Ovary (tissue), 9 donors: ENCODE data around the gene AGR2. TPM values are rescaled to one million over a fixed set of nuclear protein-coding genes. Genes with fewer than 3 reads are reported as not detected.

Experiments
- DNase-seq, 5 donors: peaks; one replicate each; pipeline ENCODE4 v3.0.0-alpha.2; 2019 to 2020
- H3K27ac ChIP-seq, 2 donors: fragments of 200-600 bp; one replicate each; pipeline versions ENCODE4 v1.5.1 to v1.8.0; 2019 to 2022
- H3K27me3 ChIP-seq: fragments of 200-600 bp; one replicate; pipeline ENCODE4 v1.8.0; 2022
- H3K36me3 ChIP-seq: fragments of 200-600 bp; sonication (generic); one replicate; pipeline ENCODE4 v1.5.1; 2019
- H3K4me1 ChIP-seq: one replicate; pipeline ENCODE4 v1.8.1; 2013; ENCODE audit warnings: mild to moderate bottlenecking, moderate library complexity; ENCODE audit not compliant: insufficient read depth
- H3K4me3 ChIP-seq: fragments of 200-600 bp; sonication (generic); one replicate; pipeline ENCODE4 v1.5.1; 2017
- H3K9me3 ChIP-seq, 2 donors: fragments of 200-600 bp in 1 of 2; sonication (generic) in 1 of 2; one replicate each; pipeline versions ENCODE4 v1.5.1 to v1.8.1; 2013 to 2019; ENCODE audit warnings: mild to moderate bottlenecking in 1 of 2, moderate library complexity in 1 of 2
- CTCF ChIP-seq, 3 donors: fragments of 450-650 bp in 2 of 3; fragments of 200-600 bp in 1 of 3; IDR thresholded peaks; one replicate each; pipeline versions ENCODE4 v1.5.1 to v1.8.0; 2016 to 2022; ENCODE audit warnings: antibody characterized with exemption in 3 of 3, mild to moderate bottlenecking in 1 of 3
- EP300 ChIP-seq: sonication (generic); formaldehyde crosslinking; IDR thresholded peaks from one replicate; pipeline ENCODE4 v1.6.1; 2017; ENCODE audit warnings: antibody characterized with exemption
- POLR2A ChIP-seq: fragments of 450-650 bp; IDR thresholded peaks from one replicate; pipeline ENCODE4 v1.6.1; 2017; ENCODE audit warnings: antibody characterized with exemption, mild to moderate bottlenecking, moderate library complexity
- WGBS, 3 donors: extraction: QIAGEN DNeasy Blood & Tissue Kit in 1 of 3; methylation state at CpG; one replicate each; pipeline versions ENCODE4 v1.1.5 to v1.1.7; 2013 to 2017; 5-methylcytosine and 5-hydroxymethylcytosine counted together
- intact Hi-C, 4 donors: fragments of 100-400 bp; cut with DNase I; formaldehyde crosslinking; loops; one replicate each; pipeline versions ENCODE4 v1.11.0 to v1.15.1; 2022 to 2023
- polyA plus RNA-seq, 2 donors: library from polyadenylated mRNA; stranded (reverse); fragments of 200-250 nt in 1 of 2; fragments of 350-450 nt in 1 of 2; fragmentation: Illumina TruSeq in 1 of 2; extraction: RNeasy Lipid Tissue Mini Kit (QIAGEN cat#74804) in 1 of 2; gene quantifications; one replicate each; pipeline ENCODE4 v1.2.3, GENCODE V29; 2013 to 2014
- total RNA-seq, 7 donors: library from RNA; depleted of rRNA in 2 of 7; stranded (reverse); fragments of >200 nt in 2 of 7; fragmentation: NEBNext Ultra II Directional in 3 of 7; extraction: Animal tissue kit (Norgen Biotek cat#: 25700) in 3 of 7; gene quantifications; one replicate each; pipeline versions ENCODE4 v1.1.0 to v1.2.4, GENCODE V29; 2016 to 2023
- donor health status: DM: no; HTN: no; CAD: no; lungs with moderate emphysema.
- donor health status: DM: no; HTN: no; CAD: no.
- donor health status: Bipolar disorder and iron deficiency.
- donor health status: DM: yes; HTN: yes; CAD: no.
- donor health status: DM: no; HTN: no; CAD: no.
- donor health status: DM: yes; HTN: yes; CAD: no.

AGR2 gene
- total and polyA plus RNA-seq, 9 donors = 0.07 to 64.3 (median 3.1) TPM; not detected in 3

- no peaks in the 10 kb centered on the region for H3K27me3 ChIP-seq
- H3K9me3 ChIP-seq = no peaks in the 10 kb centered on the region
- H3K27ac ChIP-seq = no peak overlapping the region
- no peaks in the 10 kb centered on the region for H3K4me1 ChIP-seq
- H3K4me3 ChIP-seq = no peak overlapping the region
- 93 to 100% (median 100%) methylated on average over 1 of the region's 1 CpG for WGBS, 3 donors
- H3K36me3 ChIP-seq = no peaks in the 10 kb centered on the region
- DNase-seq = no peak
- TF ChIP-seq EP300 (no peak), CTCF (IDR thresholded peaks at IDR 0.05) (no peak), POLR2A (no peak)
- intact Hi-C loops = no loop called here
Observed at GRCh38 chr7:16759840-16760239, 45.0 kb downstream of the AGR2 start.

GRCh38 chr7:16758631-16759611 lies 45.9 kb downstream of the AGR2 start:
- H3K9me3 ChIP-seq = no peaks in the 10 kb centered on the region
- WGBS, 3 donors = 81 to 86% (median 83%) methylated on average over 10 of the region's 10 CpGs
- DNase-seq = no peak
- no peaks in the 10 kb centered on the region for H3K36me3 ChIP-seq
- no peaks in the 10 kb centered on the region for H3K27me3 ChIP-seq
- intact Hi-C loops = no loop called here
- H3K4me1 ChIP-seq = peaks cover 4% of the 10 kb centered on the region
- TF ChIP-seq CTCF (IDR thresholded peaks at IDR 0.05) (no peak), EP300 (no peak), POLR2A (no peak)
- H3K27ac ChIP-seq = no peak overlapping the region
- no peak overlapping the region for H3K4me3 ChIP-seq

GRCh38 chr7:16758036-16758435 lies 46.8 kb downstream of the AGR2 start:
- no peaks in the 10 kb centered on the region for H3K9me3 ChIP-seq
- WGBS, 3 donors = 64 to 76% (median 73%) methylated on average over 6 of the region's 6 CpGs
- H3K4me1 ChIP-seq = peaks cover 4% of the 10 kb centered on the region
- no peak overlapping the region for H3K4me3 ChIP-seq
- no peak overlapping the region for H3K27ac ChIP-seq
- no peaks in the 10 kb centered on the region for H3K27me3 ChIP-seq
- intact Hi-C loops = no loop called here
- no peaks in the 10 kb centered on the region for H3K36me3 ChIP-seq
- TF ChIP-seq POLR2A (no peak), CTCF (IDR thresholded peaks at IDR 0.05) (no peak), EP300 (no peak)
- no peak for DNase-seq

- no peak for DNase-seq
- no peak overlapping the region for H3K27ac ChIP-seq
- no peak for TF ChIP-seq POLR2A
- H3K9me3 ChIP-seq = no peaks in the 10 kb centered on the region
- intact Hi-C loops = no loop called here
- peaks cover 4% of the 10 kb centered on the region for H3K4me1 ChIP-seq
- H3K4me3 ChIP-seq = no peak overlapping the region
- no peaks in the 10 kb centered on the region for H3K36me3 ChIP-seq
- no peaks in the 10 kb centered on the region for H3K27me3 ChIP-seq
Observed at GRCh38 chr7:16755397-16755796, 49.4 kb downstream of the AGR2 start.

- Histone ChIP-seq H3K9me3 (no peaks in the 10 kb centered on the region), H3K4me1 (peaks cover 4% of the 10 kb centered on the region), H3K27me3 (no peaks in the 10 kb centered on the region), H3K36me3 (no peaks in the 10 kb centered on the region), H3K27ac (no peak overlapping the region), H3K4me3 (no peak overlapping the region)
- DNase-seq = no peak
- intact Hi-C loops = no loop called here
- TF ChIP-seq EP300 (no peak), CTCF (IDR thresholded peaks at IDR 0.05) (no peak), POLR2A (no peak)
- WGBS, 3 donors = 87 to 93% (median 89%) methylated on average over 6 of the region's 6 CpGs
Observed at GRCh38 chr7:16754856-16755317, 49.9 kb downstream of the AGR2 start.
